ENCODE measurements around the gene MAGEB6B. TPM values are rescaled to one million over a fixed set of nuclear protein-coding genes. Genes with fewer than 3 reads are reported as not detected.
"Not testable (repeated sequence)": the region's sequence is repeated elsewhere in the genome, so short reads cannot be mapped to it uniquely, and the experiment has no call there.

Gene MAGEB6B, protein sequence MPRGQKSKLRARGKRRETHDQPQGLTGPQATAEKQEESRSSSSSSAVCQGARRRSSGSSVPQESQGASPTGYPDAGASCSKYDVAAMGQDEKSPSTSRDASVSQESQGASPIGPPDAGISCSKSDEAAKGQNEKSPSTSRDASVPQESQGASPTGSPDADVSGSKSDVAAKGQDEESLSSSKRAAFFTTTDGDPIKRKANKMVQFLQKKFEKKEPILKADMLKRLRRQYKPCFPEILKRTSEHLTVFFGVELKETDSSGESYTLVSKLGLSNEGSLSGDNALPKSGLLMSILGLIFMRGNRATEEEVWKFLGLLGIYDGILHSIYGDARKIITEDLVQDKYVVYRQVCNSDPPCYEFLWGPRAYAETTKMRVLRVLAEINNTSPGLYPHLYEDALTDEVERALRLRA
- total RNA-seq (2014; rRNA removed; shearing (Covaris generic)) = not detected in 2 replicates

DNA sequence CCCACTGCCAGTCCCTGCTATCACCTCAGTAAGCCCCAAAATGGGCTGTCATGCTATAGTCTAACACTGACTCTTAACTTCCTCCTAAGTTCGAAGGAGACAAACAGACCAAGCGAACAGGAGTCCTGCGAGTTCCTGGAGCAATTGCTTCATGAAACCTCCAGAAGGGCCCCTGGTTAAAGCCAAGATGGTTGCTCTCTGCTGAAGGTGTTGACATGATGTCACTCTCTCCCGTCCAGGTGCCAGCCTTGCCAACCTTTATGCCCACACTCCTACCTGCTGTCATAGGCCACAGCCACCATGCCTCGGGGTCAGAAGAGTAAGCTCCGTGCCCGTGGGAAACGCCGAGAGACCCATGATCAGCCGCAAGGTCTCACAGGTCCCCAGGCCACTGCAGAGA lies at the start of gene MAGEB6B:
MAGEB6B (plus strand) TSS at position 301 of the 400 bp plus-strand sequence; CDS start at position 301, 0 bp downstream.
- DNase-seq (ENCODE audit: low spot score) = no peak

DNA sequence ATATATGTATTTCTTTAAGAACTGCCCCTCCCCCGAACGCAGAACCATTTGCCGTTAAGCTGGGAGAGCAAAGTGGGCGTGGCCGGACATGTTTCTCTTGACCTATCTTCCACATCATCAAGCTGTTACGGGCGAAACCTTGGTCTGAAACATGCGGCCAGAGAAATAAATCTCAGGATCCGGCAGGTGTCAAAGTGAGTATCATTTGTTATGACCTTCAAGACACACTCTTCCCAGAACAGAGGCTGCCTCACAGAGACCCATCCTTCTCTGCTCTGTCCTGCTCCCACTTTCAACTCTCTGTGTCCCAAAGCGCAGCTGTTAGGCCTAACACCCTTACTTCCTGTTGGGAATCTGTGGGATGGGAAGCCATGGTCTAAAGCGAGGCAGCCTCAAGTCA lies 22.1 kb upstream of the MAGEB6B start, which contains the start of gene MAGEB18:
MAGEB18 (plus strand) TSS at position 70 of the 400 bp plus-strand sequence. CDS start 643 bp downstream, outside the sequence.
- DNase-seq (ENCODE audit: low spot score) = no peak

DNA sequence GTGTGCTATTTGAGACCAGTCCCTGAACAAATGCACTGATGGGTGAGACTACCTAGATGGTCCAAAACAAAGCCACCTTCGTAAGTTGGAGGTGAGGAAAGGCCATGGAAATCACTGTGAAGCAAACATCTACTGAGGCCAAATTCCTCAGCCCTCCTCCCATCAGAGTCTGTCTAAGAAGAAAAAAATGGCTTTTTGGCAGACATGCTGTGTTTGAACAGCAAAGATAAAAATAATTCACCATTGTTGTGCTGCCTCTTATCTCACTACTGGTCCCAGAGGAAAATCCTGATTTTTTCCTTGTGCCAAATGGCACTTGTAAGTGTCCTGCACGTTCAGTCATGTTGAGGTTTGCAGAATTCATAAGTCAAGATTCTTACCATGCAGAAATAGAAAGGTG lies 14.4 kb upstream of the MAGEB6B start:
- DNase-seq (ENCODE audit: low spot score) = no peak

DNA sequence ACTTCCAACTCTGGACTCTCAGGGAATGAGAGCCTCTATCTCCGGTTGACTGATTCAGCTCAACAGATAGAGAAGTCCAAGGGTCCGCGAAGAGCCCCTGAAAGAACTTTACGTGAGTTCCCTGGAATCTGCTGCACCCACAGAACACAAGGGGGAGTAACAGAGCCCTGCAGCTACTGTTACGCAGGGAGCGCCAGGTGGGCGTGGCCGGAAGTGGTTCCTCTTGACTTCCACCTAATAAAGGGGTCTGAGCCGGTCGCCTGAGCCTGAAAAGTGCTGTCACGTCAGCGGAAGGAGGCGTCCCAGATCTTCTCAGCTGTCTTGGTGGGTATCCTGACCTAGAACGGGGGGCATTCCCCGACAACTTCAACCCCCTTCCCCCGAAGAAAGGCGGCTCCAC lies 31.8 kb downstream of the MAGEB6B start, which contains the start of gene MAGEB6:
MAGEB6 (plus strand) TSS at position 237 of the 400 bp plus-strand sequence. CDS start 1,407 bp downstream, outside the sequence.
- DNase-seq (ENCODE audit: low spot score) = no peak

DNA sequence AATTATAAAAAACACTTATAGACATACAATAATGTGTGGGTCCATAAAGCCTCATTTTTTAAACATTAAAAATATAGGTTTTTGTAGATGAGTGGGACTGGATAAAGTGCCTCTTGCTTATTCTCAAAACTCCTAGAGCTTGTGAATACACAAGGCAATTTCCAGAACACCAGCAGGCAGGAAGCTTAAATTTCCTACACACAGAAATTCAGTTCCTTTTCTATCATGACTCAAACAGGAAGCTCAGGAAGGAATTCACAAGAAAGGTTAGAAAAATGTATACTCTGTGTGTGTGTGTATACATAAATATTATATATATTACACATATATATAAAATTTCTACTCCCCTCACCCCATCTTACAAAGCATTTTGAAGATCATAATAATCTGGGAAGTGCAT lies 43.2 kb downstream of the MAGEB6B start:
- no peak for DNase-seq (ENCODE audit: low spot score)

DNA sequence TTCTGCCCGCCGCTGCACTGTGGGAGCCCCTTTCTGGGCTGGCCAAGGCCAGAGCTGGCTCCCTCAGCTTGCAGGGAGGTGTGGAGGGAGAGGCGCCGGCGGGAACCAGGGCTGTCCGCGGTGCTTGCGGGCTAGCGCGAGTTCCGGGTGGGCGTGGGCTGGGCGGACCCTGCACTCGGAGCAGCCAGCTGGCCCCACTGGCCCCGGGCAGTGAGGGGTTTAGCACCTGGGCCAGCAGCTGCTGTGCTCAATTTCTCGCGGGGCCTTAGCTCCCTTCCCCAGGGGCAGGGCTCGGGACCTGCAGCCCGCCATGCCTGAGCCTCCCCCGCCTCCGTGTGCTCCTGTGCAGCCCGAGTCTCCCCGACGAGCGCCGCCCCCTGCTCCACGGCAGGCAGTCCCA lies 44.3 kb downstream of the MAGEB6B start:
- DNase-seq (ENCODE audit: low spot score) = not testable (repeated sequence)

DNA sequence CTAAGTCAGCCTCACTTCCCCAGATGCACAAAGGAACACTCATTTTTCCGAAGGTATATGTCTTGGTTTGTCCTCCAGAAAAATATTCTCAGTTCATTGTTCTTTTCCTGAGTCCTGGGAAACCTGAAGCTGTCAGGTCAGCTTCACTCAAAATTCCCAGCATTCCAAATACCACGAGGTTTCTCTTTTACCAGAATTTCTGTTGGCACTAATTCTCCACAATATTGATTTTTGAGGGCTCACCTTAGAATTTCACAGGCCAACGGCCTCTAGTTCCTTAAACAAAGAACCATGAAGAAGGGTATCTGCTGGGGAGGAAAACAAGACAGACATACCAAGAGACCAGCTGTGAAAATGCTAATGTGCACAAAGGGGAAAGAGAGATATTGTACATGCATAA lies 47.6 kb downstream of the MAGEB6B start:
- no peak for DNase-seq (ENCODE audit: low spot score)

Other genes with a start within 250 kb of the MAGEB6B start
- not detected in 2 replicates for gene MAGEB18, start 22.3 kb upstream of the MAGEB6B start, total RNA-seq (2014; rRNA removed; shearing (Covaris generic))
- gene MAGEB6, start 31.8 kb downstream of the MAGEB6B start, total RNA-seq (2014; rRNA removed; shearing (Covaris generic)) = not detected in 2 replicates
- gene MAGEB5, start 55.6 kb downstream of the MAGEB6B start, total RNA-seq (2014; rRNA removed; shearing (Covaris generic)) = not detected in 2 replicates

Measured in A172 (cell line).